ENCODE data around the gene ELMO1.

The ELMO1 gene

DNA sequence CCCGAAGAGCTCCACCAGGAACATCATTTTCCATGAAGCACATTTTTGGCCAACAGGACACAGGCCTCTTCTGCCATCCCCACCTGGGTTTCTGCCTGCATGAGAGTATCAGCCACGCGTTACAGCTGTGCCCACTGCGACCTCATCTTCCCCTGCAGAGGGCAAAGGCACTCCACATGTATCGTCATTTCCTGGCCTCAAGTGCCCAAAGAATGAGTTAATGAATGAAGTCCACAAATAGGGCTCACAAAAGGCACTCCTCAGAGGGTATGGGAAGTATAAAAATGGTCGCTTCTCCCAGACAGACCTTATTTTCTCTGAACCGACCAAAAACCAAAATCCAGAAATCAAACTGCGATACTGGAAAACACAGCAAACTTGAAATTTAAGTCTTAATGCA lies 18.5 kb downstream of the ELMO1 start:
- no peak for DNase-seq

- DNase-seq = no peak
Observed at GRCh38 chr7:37429435-37429791, 19.3 kb downstream of the ELMO1 start.

GRCh38 chr7:37428681-37429434 lies 19.8 kb downstream of the ELMO1 start:
- DNase-seq = no peak

GRCh38 chr7:37427276-37427940 lies 21.3 kb downstream of the ELMO1 start:
- DNase-seq = no peak

- no peak for DNase-seq
Observed at GRCh38 chr7:37425498-37425897, 23.2 kb downstream of the ELMO1 start.

GRCh38 chr7:37424995-37425394 lies 23.7 kb downstream of the ELMO1 start:
- no peak for DNase-seq

GRCh38 chr7:37424521-37424920 lies 24.1 kb downstream of the ELMO1 start:
- no peak for DNase-seq

GRCh38 chr7:37421861-37422500 lies 26.7 kb downstream of the ELMO1 start:
- no peak for DNase-seq

- DNase-seq = no peak
Observed at GRCh38 chr7:37420946-37421695, 27.5 kb downstream of the ELMO1 start.

DNA sequence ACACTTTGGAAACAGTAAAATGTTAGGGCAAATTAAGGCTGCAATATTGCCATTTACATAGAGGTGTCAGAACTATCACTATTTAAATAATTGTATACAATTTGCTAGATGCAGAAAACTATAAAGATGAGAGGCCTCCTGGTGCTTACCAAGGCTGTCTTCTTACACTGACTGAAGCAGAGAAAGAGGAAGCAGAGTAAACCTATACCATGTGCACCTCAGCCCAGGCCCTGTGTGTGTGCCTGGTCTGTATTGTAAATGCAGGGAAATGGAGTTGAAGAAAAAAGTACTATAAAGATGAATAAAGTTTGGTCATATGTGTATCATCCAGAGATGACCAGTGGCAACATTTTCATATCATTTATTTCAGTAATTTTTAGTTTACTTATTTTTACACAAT lies 29.2 kb downstream of the ELMO1 start:
- no peak for DNase-seq

DNA sequence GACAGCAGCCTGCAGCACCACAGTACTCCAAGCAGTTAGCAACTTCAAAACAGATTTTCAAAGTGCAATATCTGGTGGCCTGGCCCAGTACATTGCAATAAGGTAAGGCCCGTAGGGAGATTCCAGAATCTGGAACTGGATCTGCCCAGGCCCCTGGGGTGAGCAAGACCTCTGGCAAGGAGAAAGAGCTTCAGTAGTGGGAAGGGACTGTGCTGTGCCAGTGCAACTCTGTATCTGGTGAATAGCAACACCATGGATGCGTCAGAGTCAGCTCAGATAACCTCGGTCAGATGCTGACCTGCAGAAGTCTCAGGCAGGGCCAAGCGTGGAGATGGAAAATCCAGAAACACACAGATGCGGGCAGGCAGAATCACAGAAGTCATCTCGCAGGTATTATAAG lies 30.3 kb downstream of the ELMO1 start:
- DNase-seq = no peak

DNA sequence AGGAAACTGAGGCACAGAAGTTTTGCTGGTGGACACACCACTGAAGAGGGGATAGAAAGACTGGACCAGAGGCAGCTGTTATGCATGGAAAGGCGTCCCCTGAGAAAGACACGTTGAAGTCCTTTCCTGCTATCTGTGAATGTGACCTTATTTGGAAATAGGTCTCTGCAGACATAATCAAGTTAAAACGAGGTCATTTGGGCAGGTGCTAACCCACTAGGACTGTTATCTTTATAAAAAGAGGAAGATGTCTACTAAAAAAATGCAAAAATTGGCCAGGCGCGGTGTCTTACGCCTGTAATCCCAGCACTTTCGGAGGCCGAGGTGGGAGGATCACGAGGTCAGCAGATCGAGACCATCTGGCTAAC lies 31.6 kb downstream of the ELMO1 start:
- no peak for DNase-seq

GRCh38 chr7:37416378-37417106 lies 32.1 kb downstream of the ELMO1 start:
- no peak for DNase-seq

- no peak for DNase-seq
Observed at GRCh38 chr7:37415629-37416028, 33.0 kb downstream of the ELMO1 start.

- DNase-seq = no peak
Observed at GRCh38 chr7:37414352-37414983, 34.2 kb downstream of the ELMO1 start.

DNA sequence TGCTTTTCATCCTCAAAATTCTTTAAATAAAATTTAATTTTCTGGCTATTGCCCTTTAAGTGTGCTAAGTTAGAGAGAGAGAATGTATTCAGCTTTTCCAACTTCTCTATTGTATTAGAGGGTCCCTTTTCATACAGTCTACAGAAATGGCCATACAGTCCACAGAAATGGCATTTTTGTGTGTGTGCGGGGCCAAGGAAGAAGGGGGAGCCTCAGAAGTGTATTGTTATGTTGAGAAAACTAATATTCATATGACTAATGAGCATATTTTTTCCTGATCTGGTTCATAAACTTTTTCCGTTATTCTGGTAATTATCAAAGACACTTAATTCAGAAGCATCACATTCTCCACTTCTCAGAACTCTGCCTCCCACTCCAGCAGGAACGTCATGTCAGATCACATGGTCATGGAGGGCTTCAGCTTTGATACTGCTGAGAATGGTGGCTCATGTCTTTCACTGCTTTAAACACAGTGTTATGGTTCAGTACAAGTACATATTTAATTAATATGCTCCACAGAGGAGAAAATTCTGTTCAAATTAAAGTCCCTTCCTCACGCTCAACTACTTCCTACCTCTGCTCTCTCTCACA lies 37.1 kb downstream of the ELMO1 start:
- no peak for DNase-seq

GRCh38 chr7:37410305-37411229 lies 38.1 kb downstream of the ELMO1 start:
- DNase-seq = no peak

- no peak for DNase-seq
Observed at GRCh38 chr7:37409461-37409860, 39.2 kb downstream of the ELMO1 start.

DNA sequence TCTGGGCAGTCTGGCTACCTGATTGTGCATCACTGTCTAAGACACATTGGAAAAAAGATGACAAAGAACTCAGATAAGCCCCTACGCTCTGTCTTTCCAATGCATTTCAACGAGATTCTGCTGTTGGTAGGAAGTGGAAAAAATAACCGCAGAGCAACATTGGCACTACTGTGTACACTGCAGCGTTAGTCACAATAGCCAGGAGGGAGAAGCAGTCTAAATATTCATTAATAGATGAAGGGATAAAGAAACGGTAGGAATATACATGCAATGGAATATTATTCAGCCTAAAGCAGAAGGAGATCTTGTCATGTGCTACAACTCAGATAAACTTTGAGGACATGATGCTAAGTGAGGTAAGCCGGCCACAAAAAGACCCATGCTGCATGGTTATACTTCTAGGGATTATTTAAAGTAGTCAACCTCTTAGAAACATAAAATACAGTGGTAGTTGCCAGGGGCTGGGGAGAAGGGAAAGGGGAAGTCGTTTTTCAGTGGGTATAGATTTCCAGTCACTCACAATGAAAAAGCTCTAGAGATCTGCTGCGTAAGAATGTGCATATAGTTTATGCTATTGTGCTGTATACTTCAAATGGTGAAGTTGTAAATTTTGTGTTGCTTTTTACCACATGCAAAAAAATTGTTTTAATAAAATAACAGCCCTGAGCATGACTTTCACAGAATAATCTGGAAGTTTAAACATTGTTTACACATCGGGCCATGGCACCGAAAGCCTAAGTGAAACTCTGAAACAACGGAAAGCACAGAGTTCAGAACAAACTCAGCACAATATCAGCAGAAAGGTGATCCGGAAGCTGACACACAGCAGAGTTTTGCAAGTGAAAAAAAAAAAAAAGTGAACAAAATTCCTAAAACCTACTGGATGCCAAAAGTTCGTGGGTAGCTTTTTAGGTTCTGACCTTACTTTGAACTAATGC lies 40.1 kb downstream of the ELMO1 start:
- no peak for DNase-seq

All from NCI-H69 (cell line).